Placental pericyte (primary cell): ENCODE measurements around the gene DPH3. TPM values are rescaled to one million over a fixed set of nuclear protein-coding genes. Genes with fewer than 3 reads are reported as not detected.

Experiments used
- total RNA-seq: library from RNA; depleted of rRNA; stranded (reverse); fragments of >200 nt; gene quantifications from 2 replicates; pipeline ENCODE4 v1.2.3, GENCODE V29; 2012

DPH3 gene
- total RNA-seq = 26.5 and 36.8 TPM in 2 replicates

DNA sequence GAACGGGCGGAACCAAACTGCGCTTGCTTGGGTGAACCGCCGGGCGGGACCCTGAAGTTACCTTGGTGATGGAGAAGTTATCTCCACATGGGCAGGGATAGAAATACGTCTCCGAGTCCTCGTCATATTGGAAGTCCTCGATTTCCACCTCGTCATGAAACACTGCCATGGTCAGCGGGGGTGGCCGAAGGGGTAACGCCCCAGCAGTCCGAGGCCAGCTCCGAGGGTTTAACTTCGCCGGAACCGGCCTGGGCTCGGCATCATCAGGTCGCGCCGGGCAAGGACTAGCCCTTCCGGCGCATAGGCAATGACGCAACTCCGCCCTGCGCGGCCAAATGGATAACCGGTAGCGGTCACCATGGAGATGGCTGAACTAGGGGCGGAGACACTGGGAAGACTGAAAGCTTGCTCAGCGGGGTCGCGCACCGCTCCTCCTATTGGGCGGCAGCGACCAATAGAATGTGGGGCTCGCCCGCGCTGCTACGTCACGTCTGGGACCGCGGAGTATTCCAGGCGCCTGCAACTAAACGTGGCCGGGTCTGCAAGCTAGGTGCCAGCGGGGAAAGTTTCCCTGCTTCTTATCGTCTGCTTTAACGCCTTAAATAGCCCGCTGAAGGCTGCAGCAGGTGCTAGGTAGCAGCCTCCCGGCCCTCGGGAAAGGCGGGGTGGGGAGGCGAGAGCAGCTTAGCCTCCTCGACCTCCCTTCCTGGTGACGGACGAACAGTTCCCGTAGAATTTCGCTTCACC is at the start of gene DPH3, which contains the start of gene OXNAD1:
DPH3 (minus strand) TSS at position 236 of the 747 bp plus-strand sequence; CDS start at position 169, 67 bp downstream.
OXNAD1 (plus strand) TSS at position 505 of the 747 bp plus-strand sequence. CDS start 5,741 bp downstream, outside the sequence.

Other genes starting within 250 kb of the DPH3 start
- gene GALNT15, start 90.3 kb downstream of the DPH3 start, total RNA-seq = 0.88 and 4.2 TPM in 2 replicates
- 7.0 and 14.3 TPM in 2 replicates for gene OXNAD1, start 269 bp upstream of the DPH3 start, total RNA-seq
- 105 and 158 TPM in 2 replicates for gene RFTN1, start 248.8 kb upstream of the DPH3 start, total RNA-seq